Endothelial cell of umbilical vein (primary cell): Measurements from ENCODE around the gene CDC26. TPM values are rescaled to one million over a fixed set of nuclear protein-coding genes. Genes with fewer than 3 reads are reported as not detected.

Experiments
- BruUV-seq: library from RNA; stranded (reverse); fragments of 400-500 nt; replicated peaks from 2 replicates; lab custom pipeline; 2021; lab: Mats Ljungman, UMichigan
- CTCF ChIA-PET: fragments of 300-600, 350-600 bp; sonication (Branson Sonifier 250); formaldehyde crosslinking; loops from one replicate; lab custom pipeline; 2021; ENCODE audit warnings: antibody characterized with exemption, inconsistent platforms; lab: Charles Lee
- POLR2A ChIA-PET: fragments of 300-600, 350-600 bp; sonication (Branson Sonifier 250); formaldehyde crosslinking; loops from one replicate; lab custom pipeline; 2021; ENCODE audit warnings: antibody characterized with exemption, inconsistent platforms; lab: Charles Lee
- DNase-seq: peaks from one replicate; pipeline ENCODE4 v3.0.0-alpha.2; 2011; ENCODE audit warnings: low read depth, low spot score
- FAIRE-seq: peaks from 2 replicates; lab custom pipeline; 2011; peaks lifted over from hg19 to GRCh38; lab: Jason Lieb, UNC
- H2AFZ ChIP-seq: 2 replicates; pipeline ENCODE4 v1.6.0; 2012; ENCODE audit warnings: low read depth, low read length, control low read depth, inconsistent platforms
- H3K27ac ChIP-seq: 2 replicates; pipeline ENCODE4 v1.5.1; 2011; ENCODE audit warnings: low read depth, mild to moderate bottlenecking, control low read depth, low read length, moderate library complexity; ENCODE audit not compliant: insufficient read depth
- H3K27me3 ChIP-seq, 2 experiments: 2 replicates each; pipeline versions ENCODE4 v1.6.0 to v1.6.1; 2011; ENCODE audit warnings: low read length in 2 of 2, mixed read lengths in 1 of 2; ENCODE audit not compliant: control insufficient read depth in 2 of 2, insufficient read depth in 2 of 2
- H3K36me3 ChIP-seq, 2 experiments: 2 replicates in 1 of 2; 3 replicates in 1 of 2; pipeline ENCODE4 v1.5.1; 2011; ENCODE audit warnings: low read length in 2 of 2, mild to moderate bottlenecking in 1 of 2, moderate library complexity in 1 of 2; ENCODE audit not compliant: control insufficient read depth in 2 of 2, insufficient read depth in 2 of 2; ENCODE audit errors: extremely low read depth in 1 of 2
- H3K4me1 ChIP-seq: 3 replicates; pipeline ENCODE4 v1.5.1; 2011; ENCODE audit warnings: mild to moderate bottlenecking, low read length; ENCODE audit not compliant: control insufficient read depth, insufficient read depth; ENCODE audit errors: extremely low read depth
- H3K4me2 ChIP-seq: 2 replicates; pipeline ENCODE4 v1.6.1; 2011; ENCODE audit warnings: low read length, control low read depth, mixed read lengths; ENCODE audit not compliant: insufficient read depth
- H3K4me3 ChIP-seq, 3 experiments: fragments of 200-600 bp in 1 of 3; sonication (generic), shearing (Covaris generic) in 1 of 3; replicated peaks in 1 of 3; 2 replicates each; pipeline ENCODE4 v1.5.1; 2011 to 2016; ENCODE audit warnings: control low read depth in 3 of 3, low read length in 3 of 3, mild to moderate bottlenecking in 2 of 3, inconsistent platforms in 1 of 3, low read depth in 1 of 3, moderate library complexity in 1 of 3; ENCODE audit not compliant: insufficient read depth in 1 of 3
- H3K79me2 ChIP-seq: 2 replicates; pipeline ENCODE4 v1.6.0; 2012; ENCODE audit warnings: low read length, inconsistent platforms; ENCODE audit not compliant: control insufficient read depth, insufficient read depth
- H3K9ac ChIP-seq: replicated peaks from 2 replicates; pipeline ENCODE3; 2011; ENCODE audit warnings: low read length, control low read depth; ENCODE audit not compliant: insufficient read depth; ENCODE audit errors: extremely low read depth
- H3K9me1 ChIP-seq: replicated peaks from 3 replicates; pipeline ENCODE4 v1.6.0; 2011; ENCODE audit warnings: mild to moderate bottlenecking, low read length; ENCODE audit not compliant: control insufficient read depth, insufficient read depth; ENCODE audit errors: extremely low read depth
- H3K9me3 ChIP-seq: replicated peaks from 2 replicates; pipeline ENCODE4 v1.5.1; 2012; ENCODE audit warnings: low read length, inconsistent platforms; ENCODE audit not compliant: control insufficient read depth, insufficient read depth
- H4K20me1 ChIP-seq: replicated peaks from 2 replicates; pipeline ENCODE3; 2011; ENCODE audit warnings: mild to moderate bottlenecking, low read length; ENCODE audit not compliant: control insufficient read depth, insufficient read depth; ENCODE audit errors: extremely low read depth
- EZH2 ChIP-seq: IDR thresholded peaks from 2 replicates; pipeline ENCODE4 v1.6.1; 2012; ENCODE audit warnings: borderline replicate concordance, low read depth, mild to moderate bottlenecking, moderate library complexity, low read length, inconsistent platforms; ENCODE audit not compliant: severe bottlenecking
- FOS ChIP-seq: IDR thresholded peaks from 2 replicates; pipeline ENCODE4 v1.6.1; 2011; ENCODE audit warnings: mild to moderate bottlenecking, low read length, moderate library complexity, borderline replicate concordance; ENCODE audit not compliant: insufficient read depth
- MAX ChIP-seq: IDR thresholded peaks from 2 replicates; pipeline ENCODE4 v1.6.1; 2011; ENCODE audit not compliant: insufficient read depth, insufficient read length
- POLR2A ChIP-seq: IDR thresholded peaks from 2 replicates; pipeline ENCODE4 v1.6.1; 2012; ENCODE audit warnings: low read depth, mild to moderate bottlenecking, control low read depth, low read length
- POLR2AphosphoS5 ChIP-seq: IDR thresholded peaks from 2 replicates; pipeline ENCODE4 v1.6.1; 2012; ENCODE audit warnings: low read depth, mild to moderate bottlenecking, control low read depth, low read length, moderate library complexity; ENCODE audit not compliant: insufficient read depth
- dilution Hi-C: fragments of 300-500 bp; cut with MboI; formaldehyde crosslinking; loops from one replicate; pipeline ENCODE4 v1.15.0; 2019; ENCODE audit warnings: low sequenced_read_pairs; ENCODE audit not compliant: extremely low pct_ligation_motif_present
- intact Hi-C: fragments of 100-400 bp; cut with micrococcal nuclease; formaldehyde crosslinking; loops from one replicate; pipeline ENCODE4 v1.10.0; 2022
- polyA plus RNA-seq, 4 experiments: library from polyadenylated mRNA; depleted of rRNA in 3 of 4; stranded (reverse) in 3 of 4; unstranded in 1 of 4; fragments of >200 nt; gene quantifications; 2 replicates each; pipeline versions ENCODE4 v1.2.1 to v1.2.3, GENCODE V29; 2011 to 2012; ENCODE audit warnings: missing spikeins in 1 of 4
- total RNA-seq: library from RNA; stranded (reverse); gene quantifications from 2 replicates; pipeline ENCODE4 v1.2.3, GENCODE V29; 2021

CDC26 gene
- total and polyA plus RNA-seq, 2 donors (not counting 3 experiments of a cell fraction or from before 2014, with no cell fraction given), result 25.7 to 36.9 TPM

- H3K79me2 ChIP-seq, result peaks cover 47% of the 10 kb centered on the region
- peak overlapping the region; percentile 40 for H3K27ac ChIP-seq
- H3K4me2 ChIP-seq, result peak overlapping the region; percentile 95
- intact Hi-C loops (loop anchor here (1.0 kb wide), 1 partner anchor 53 kb away; the partner anchor contains the start of genes CDC26 and PRPF4), dilution Hi-C loops (no loop called here)
- no peaks in the 10 kb centered on the region for H3K27me3 ChIP-seq
- H2AFZ ChIP-seq, result peak overlapping the region; percentile 91
- no peaks in the 10 kb centered on the region for H3K9me3 ChIP-seq
- no peaks in the 10 kb centered on the region for H3K9me1 ChIP-seq
- ChIA-PET CTCF (interaction anchor here (0.5 to 2.4 kb wide), 9 partner anchors 8 to 1136 kb away, joined by 3 to 16 read pairs (median 4); partner anchors contain the start of genes CDC26, PRPF4, SLC31A2 and WDR31), POLR2A (interaction anchor here (0.6 to 1.4 kb wide), 3 partner anchors 34 to 736 kb away, joined by 3 to 5 read pairs (median 3); partner anchors contain the start of genes CDC26 and PRPF4)
- no peak for TF ChIP-seq FOS
- FAIRE-seq (peak; percentile 43), DNase-seq (no peak)
- peak overlapping the region; percentile 79 for H3K9ac ChIP-seq
- peak overlapping the region; percentile 71 to 94 (median 90) for H3K4me3 ChIP-seq
- no peaks in the 10 kb centered on the region for H4K20me1 ChIP-seq
- BruUV-seq, result TSS peak; percentile 60
- H3K36me3 ChIP-seq, result no peaks in the 10 kb centered on the region
- H3K4me1 ChIP-seq, result peaks cover 21% of the 10 kb centered on the region
Measured at GRCh38 chr9:113221800-113222481, 53.4 kb downstream of the CDC26 start.

DNA sequence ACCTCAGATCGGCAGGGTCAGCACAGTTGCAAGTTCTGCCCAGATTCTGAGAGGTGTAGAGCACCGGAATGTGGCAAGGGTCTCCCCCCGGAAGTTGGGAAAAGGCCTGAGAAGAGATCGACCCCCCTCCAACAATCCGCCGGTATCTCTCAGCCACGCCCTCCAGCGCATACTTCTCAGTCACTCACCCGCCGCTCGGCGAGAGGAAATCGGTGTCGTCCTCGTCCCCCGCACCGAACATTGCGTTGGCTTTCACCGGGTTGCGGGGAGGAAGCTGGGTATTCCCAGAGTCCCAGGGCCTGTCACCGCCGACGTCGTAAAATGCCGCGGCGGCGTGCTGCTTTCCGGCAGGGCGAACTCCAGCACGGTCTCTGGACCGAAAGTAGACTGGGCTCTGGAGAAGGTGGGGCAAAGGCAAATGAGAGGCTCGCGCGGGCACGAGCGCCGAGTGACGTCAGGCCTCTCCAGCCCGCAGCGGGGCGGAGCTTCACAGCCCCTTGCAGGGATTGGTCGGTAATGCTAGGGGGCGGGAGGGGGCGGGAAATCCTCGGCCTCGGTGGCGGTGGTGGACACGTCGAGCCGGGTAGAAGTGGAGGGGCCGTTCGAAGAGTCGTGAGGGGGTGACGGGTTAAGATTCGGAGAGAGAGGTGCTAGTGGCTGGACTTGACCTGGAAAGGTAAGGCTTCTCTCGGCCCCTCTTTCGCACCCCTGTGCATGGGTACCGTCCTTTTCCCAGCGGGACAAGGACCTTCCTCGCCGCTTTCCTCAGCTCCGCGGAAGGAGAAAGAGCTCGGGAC is 54.2 kb downstream of the CDC26 start, which contains the start of the genes FKBP15 and SLC31A1:
FKBP15 (minus strand) TSS at position 275 of the 797 bp plus-strand sequence; CDS start at position 241, 34 bp downstream.
SLC31A1 (plus strand) TSS at position 542 of the 797 bp plus-strand sequence. CDS start 34,605 bp downstream, outside the sequence.
- Histone ChIP-seq H3K27me3 (no peaks in the 10 kb centered on the region), H4K20me1 (no peaks in the 10 kb centered on the region), H3K4me2 (peak within 1 kb of the TSS; percentile 95), H3K4me1 (peaks cover 21% of the 10 kb centered on the region), H2AFZ (peak within 1 kb of the TSS; percentile 95), H3K36me3 (no peaks in the 10 kb centered on the region), H3K9ac (peak within 1 kb of the TSS; percentile 95), H3K27ac (peak within 1 kb of the TSS; percentile 65), H3K4me3 (peak within 1 kb of the TSS; percentile 71 to 94 (median 90)), H3K79me2 (peaks cover 51% of the 10 kb centered on the region), H3K9me3 (no peaks in the 10 kb centered on the region), H3K9me1 (no peaks in the 10 kb centered on the region)
- BruUV-seq, result no TSS peak
- POLR2A ChIA-PET, result interaction anchor here (0.6 to 1.4 kb wide), 7 partner anchors 33 to 1639 kb away, joined by 3 to 5 read pairs (median 3); partner anchors contain the start of genes CDC26 and PRPF4
- intact Hi-C loops, result loop anchor here (1.0 kb wide), 1 partner anchor 54 kb away; the partner anchor contains the start of genes CDC26 and PRPF4
- TF ChIP-seq POLR2A (peak; percentile 75), EZH2 (no peak), POLR2AphosphoS5 (peak; percentile 51), MAX (peak; percentile 54), FOS (peak; percentile 16)
- FAIRE-seq (peak; percentile 95), DNase-seq (peak; percentile 99)
- CTCF ChIA-PET, result interaction anchor here (0.5 to 2.4 kb wide), 12 partner anchors 12 to 1135 kb away, joined by 3 to 16 read pairs (median 4); partner anchors contain the start of genes CDC26, PRPF4, SLC31A2 and WDR31
- dilution Hi-C loops, result no loop called here
